Glutamatergic neuron (in vitro differentiated cells): ENCODE results near the gene ZSCAN26. TPM values are rescaled to one million over a fixed set of nuclear protein-coding genes. Genes with fewer than 3 reads are reported as not detected.

ENCODE experiments used
- DNase-seq: peaks from one replicate; pipeline ENCODE4 v3.0.0; 2022
- H3K27ac Mint-ChIP-seq: one replicate; pipeline ENCODE4 v1.8.0; 2020; ENCODE audit warnings: mild to moderate bottlenecking, mixed read lengths, inconsistent platforms; ENCODE audit not compliant: unreplicated experiment
- H3K27me3 Mint-ChIP-seq: one replicate; pipeline ENCODE4 v1.8.0; 2020; ENCODE audit warnings: mild to moderate bottlenecking, moderate library complexity, mixed read lengths, inconsistent platforms; ENCODE audit not compliant: unreplicated experiment
- H3K36me3 Mint-ChIP-seq: one replicate; pipeline ENCODE4 v1.8.0; 2020; ENCODE audit warnings: mild to moderate bottlenecking, mixed read lengths, inconsistent platforms; ENCODE audit not compliant: unreplicated experiment
- H3K4me1 Mint-ChIP-seq: one replicate; pipeline ENCODE4 v1.8.0; 2020; ENCODE audit warnings: mild to moderate bottlenecking, low read depth, mixed read lengths, inconsistent platforms; ENCODE audit not compliant: unreplicated experiment
- H3K4me3 Mint-ChIP-seq: one replicate; pipeline ENCODE4 v1.8.0; 2020; ENCODE audit warnings: mild to moderate bottlenecking, mixed read lengths, inconsistent platforms; ENCODE audit not compliant: unreplicated experiment
- H3K9me3 Mint-ChIP-seq: one replicate; pipeline ENCODE4 v1.8.0; 2020; ENCODE audit warnings: mild to moderate bottlenecking, moderate library complexity, mixed read lengths, inconsistent platforms; ENCODE audit not compliant: unreplicated experiment
- total RNA-seq: library from RNA; stranded (reverse); fragmentation: NEBNext Ultra II Directional; extraction: Animal tissue kit (Norgen Biotek cat#: 25700); gene quantifications from one replicate; pipeline ENCODE4 v1.2.1, GENCODE V29; 2021; ENCODE audit not compliant: unreplicated experiment
- TF ChIP-seq, protein P1 (sequence below): fragments of 200-600 bp; sonication (generic); IDR thresholded peaks from one replicate; pipeline ENCODE4 v1.5.0; 2021; ENCODE audit not compliant: partially characterized antibody, unreplicated experiment

ZSCAN26 gene
- total RNA-seq, 1 donor from 2014 or later = 24.8 TPM

GRCh38 chr6:28267695-28268059, 734 bp downstream of the ZSCAN26 start:
- Mint-ChIP-seq H3K4me1 (peaks cover 8% of the 10 kb centered on the region), H3K4me3 (no peak overlapping the region), H3K36me3 (no peaks in the 10 kb centered on the region), H3K27ac (no peak overlapping the region), H3K27me3 (peaks cover 6% of the 10 kb centered on the region), H3K9me3 (peaks cover 3% of the 10 kb centered on the region)
- no peak for DNase-seq
- TF ChIP-seq, protein P1, sequence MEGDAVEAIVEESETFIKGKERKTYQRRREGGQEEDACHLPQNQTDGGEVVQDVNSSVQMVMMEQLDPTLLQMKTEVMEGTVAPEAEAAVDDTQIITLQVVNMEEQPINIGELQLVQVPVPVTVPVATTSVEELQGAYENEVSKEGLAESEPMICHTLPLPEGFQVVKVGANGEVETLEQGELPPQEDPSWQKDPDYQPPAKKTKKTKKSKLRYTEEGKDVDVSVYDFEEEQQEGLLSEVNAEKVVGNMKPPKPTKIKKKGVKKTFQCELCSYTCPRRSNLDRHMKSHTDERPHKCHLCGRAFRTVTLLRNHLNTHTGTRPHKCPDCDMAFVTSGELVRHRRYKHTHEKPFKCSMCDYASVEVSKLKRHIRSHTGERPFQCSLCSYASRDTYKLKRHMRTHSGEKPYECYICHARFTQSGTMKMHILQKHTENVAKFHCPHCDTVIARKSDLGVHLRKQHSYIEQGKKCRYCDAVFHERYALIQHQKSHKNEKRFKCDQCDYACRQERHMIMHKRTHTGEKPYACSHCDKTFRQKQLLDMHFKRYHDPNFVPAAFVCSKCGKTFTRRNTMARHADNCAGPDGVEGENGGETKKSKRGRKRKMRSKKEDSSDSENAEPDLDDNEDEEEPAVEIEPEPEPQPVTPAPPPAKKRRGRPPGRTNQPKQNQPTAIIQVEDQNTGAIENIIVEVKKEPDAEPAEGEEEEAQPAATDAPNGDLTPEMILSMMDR = no peak

- Mint-ChIP-seq H3K4me1 (peaks cover 8% of the 10 kb centered on the region), H3K27me3 (peaks cover 6% of the 10 kb centered on the region), H3K27ac (no peak overlapping the region), H3K4me3 (no peak overlapping the region), H3K36me3 (no peaks in the 10 kb centered on the region), H3K9me3 (peaks cover 3% of the 10 kb centered on the region)
- DNase-seq = no peak
- TF ChIP-seq, protein P1 = no peak
These were observed 2.5 kb downstream of the ZSCAN26 start for GRCh38 chr6:28269492-28269891.

DNA sequence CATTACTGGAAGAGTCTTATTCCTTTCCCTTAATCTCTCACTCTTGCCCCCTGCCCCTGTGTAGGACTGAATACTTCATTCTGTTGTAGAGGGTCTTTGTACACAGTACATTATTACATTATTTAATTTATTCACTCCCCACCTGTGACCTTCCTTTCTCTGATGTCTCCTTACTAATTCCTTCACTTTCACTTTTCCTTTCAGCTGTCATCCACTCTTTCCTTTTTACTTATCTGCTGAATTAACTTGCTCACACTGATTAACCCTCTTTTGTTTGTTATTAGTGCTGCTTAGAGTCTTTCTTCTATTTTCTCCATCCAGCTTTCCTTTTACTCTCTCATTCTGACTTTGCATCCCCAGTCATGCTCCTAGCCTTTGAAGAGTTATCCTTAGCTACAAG, 7.9 kb downstream of the ZSCAN26 start:
- H3K9me3 Mint-ChIP-seq = peaks cover 3% of the 10 kb centered on the region
- no peak overlapping the region for H3K27ac Mint-ChIP-seq
- H3K4me3 Mint-ChIP-seq = peak overlapping the region; percentile 5
- peaks cover 17% of the 10 kb centered on the region for H3K4me1 Mint-ChIP-seq
- H3K27me3 Mint-ChIP-seq = peaks cover 4% of the 10 kb centered on the region
- TF ChIP-seq, protein P1 = no peak
- DNase-seq = no peak
- H3K36me3 Mint-ChIP-seq = peaks cover 5% of the 10 kb centered on the region

- Mint-ChIP-seq H3K9me3 (peaks cover 2% of the 10 kb centered on the region), H3K27ac (no peak overlapping the region), H3K27me3 (no peaks in the 10 kb centered on the region), H3K36me3 (peaks cover 5% of the 10 kb centered on the region), H3K4me3 (no peak overlapping the region), H3K4me1 (peaks cover 15% of the 10 kb centered on the region)
- no peak for DNase-seq
- TF ChIP-seq, protein P1 = no peak
These were observed 10.8 kb downstream of the ZSCAN26 start for GRCh38 chr6:28277746-28278145.

DNA sequence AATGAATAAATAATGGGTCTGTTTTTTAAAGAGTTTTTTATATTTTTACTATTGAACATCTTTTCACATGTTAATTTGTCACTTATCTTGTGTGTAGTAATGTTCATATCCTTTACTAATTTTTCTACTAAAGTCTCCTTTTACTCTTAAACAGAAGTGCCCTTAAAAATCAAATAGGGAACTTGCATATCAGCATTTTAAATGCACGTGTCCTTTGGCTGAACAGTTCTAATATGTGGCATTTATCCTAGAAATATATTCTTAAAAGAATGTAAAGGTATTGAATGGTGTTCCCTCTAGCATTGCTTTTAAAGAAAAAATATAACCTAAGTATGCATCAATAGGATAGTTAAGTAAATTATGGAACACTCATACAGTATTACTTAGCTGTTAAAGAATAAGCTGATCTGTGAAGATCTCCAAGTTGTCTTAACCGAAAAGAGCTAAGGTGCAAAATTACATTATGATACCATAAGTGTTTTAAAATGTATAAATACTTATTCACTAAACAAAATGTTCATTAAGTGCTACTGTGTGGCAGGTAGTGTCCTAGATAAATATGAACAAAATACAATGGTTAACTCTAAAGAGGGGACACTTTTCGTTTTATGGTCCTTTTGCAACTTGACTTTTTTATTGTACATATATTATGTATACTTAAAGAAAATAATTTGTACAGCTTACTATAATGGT, 13.8 kb downstream of the ZSCAN26 start:
- H3K4me3 Mint-ChIP-seq = peak overlapping the region; percentile 83
- no peak for DNase-seq
- H3K27me3 Mint-ChIP-seq = no peaks in the 10 kb centered on the region
- H3K9me3 Mint-ChIP-seq = peaks cover 2% of the 10 kb centered on the region
- H3K36me3 Mint-ChIP-seq = peaks cover 5% of the 10 kb centered on the region
- no peak overlapping the region for H3K27ac Mint-ChIP-seq
- TF ChIP-seq, protein P1 = no peak
- peaks cover 8% of the 10 kb centered on the region for H3K4me1 Mint-ChIP-seq
